AG04449 (cell line): ENCODE results near the gene SLC16A2.

Experiments
- CTCF ChIA-PET: fragments of 350-600 bp; formaldehyde crosslinking; extraction: SDS; loops from one replicate; lab custom pipeline; 2021; ENCODE audit warnings: antibody characterized with exemption; lab: Yijun Ruan, JAX
- POLR2A ChIA-PET: fragments of 400-600, 350-600 bp; formaldehyde crosslinking; extraction: SDS; loops from one replicate; lab custom pipeline; 2020; ENCODE audit warnings: antibody characterized with exemption, inconsistent platforms; lab: Yijun Ruan, JAX
- DNase-seq: peaks from one replicate; pipeline ENCODE4 v3.0.0-alpha.2; 2010; ENCODE audit warnings: low read depth, low spot score
- H3K4me3 ChIP-seq: 2 replicates; pipeline ENCODE4 v1.5.1; 2011; ENCODE audit warnings: low read depth, mild to moderate bottlenecking, control low read depth, low read length
- CTCF ChIP-seq: IDR thresholded peaks from one replicate; pipeline ENCODE4 v1.5.1; 2011; ENCODE audit warnings: mild to moderate bottlenecking, moderate library complexity, low read length, control low read depth, inconsistent platforms; ENCODE audit not compliant: insufficient read depth; ENCODE audit errors: missing control alignments

Gene SLC16A2

GRCh38 chrX:74395556-74395955 lies 25.7 kb upstream of the SLC16A2 start:
- no peak for DNase-seq
- ChIA-PET CTCF (interaction anchor here (1.4 kb wide), 1 partner anchor 13 kb away, joined by 3 read pairs; no protein-coding TSS in a partner anchor), POLR2A (no interaction called here)
- no peak overlapping the region for H3K4me3 ChIP-seq
- TF ChIP-seq CTCF: no peak

- CTCF ChIA-PET: no interaction called here
- no peak for DNase-seq
- POLR2A ChIA-PET: no interaction called here
- TF ChIP-seq CTCF: no peak
- no peak overlapping the region for H3K4me3 ChIP-seq
Observed at GRCh38 chrX:74405973-74406489, 15.3 kb upstream of the SLC16A2 start.

- H3K4me3 ChIP-seq: no peak overlapping the region
- no peak for TF ChIP-seq CTCF
- CTCF ChIA-PET: no interaction called here
- POLR2A ChIA-PET: no interaction called here
- no peak for DNase-seq
Observed at GRCh38 chrX:74408304-74408703, 13.0 kb upstream of the SLC16A2 start.

GRCh38 chrX:74419864-74420195 lies 1.5 kb upstream of the SLC16A2 start:
- peak overlapping the region; percentile 63 for H3K4me3 ChIP-seq
- ChIA-PET POLR2A (interaction anchor here (1.8 kb wide), 1 partner anchor 31 kb away, joined by 10 read pairs; no protein-coding TSS in a partner anchor), CTCF (interaction anchor here (1.4 to 1.5 kb wide), 2 partner anchors 37 to 40 kb away, joined by 3 to 5 read pairs; no protein-coding TSS in a partner anchor)

GRCh38 chrX:74420196-74421035 lies 877 bp upstream of the SLC16A2 start:
- no peak for DNase-seq
- no peak for TF ChIP-seq CTCF
- ChIA-PET POLR2A (interaction anchor here (1.8 kb wide), 1 partner anchor 30 kb away, joined by 10 read pairs; no protein-coding TSS in a partner anchor), CTCF (interaction anchor here (1.4 kb wide), 1 partner anchor 40 kb away, joined by 3 read pairs; no protein-coding TSS in a partner anchor)
- H3K4me3 ChIP-seq: peak overlapping the region; percentile 63

More at GRCh38 chrX:74419864-74420195, 1.5 kb upstream of the SLC16A2 start:
- no peak for DNase-seq
- no peak for TF ChIP-seq CTCF
